ENCODE data around the gene LNPEP. TPM values are rescaled to one million over a fixed set of nuclear protein-coding genes. Genes with fewer than 3 reads are reported as not detected.

LNPEP gene
- total RNA-seq, 5 donors from 2014 or later (not counting 1 experiment from before 2014, with no cell fraction given): 82.3 to 102 (median 86.3) TPM

DNA sequence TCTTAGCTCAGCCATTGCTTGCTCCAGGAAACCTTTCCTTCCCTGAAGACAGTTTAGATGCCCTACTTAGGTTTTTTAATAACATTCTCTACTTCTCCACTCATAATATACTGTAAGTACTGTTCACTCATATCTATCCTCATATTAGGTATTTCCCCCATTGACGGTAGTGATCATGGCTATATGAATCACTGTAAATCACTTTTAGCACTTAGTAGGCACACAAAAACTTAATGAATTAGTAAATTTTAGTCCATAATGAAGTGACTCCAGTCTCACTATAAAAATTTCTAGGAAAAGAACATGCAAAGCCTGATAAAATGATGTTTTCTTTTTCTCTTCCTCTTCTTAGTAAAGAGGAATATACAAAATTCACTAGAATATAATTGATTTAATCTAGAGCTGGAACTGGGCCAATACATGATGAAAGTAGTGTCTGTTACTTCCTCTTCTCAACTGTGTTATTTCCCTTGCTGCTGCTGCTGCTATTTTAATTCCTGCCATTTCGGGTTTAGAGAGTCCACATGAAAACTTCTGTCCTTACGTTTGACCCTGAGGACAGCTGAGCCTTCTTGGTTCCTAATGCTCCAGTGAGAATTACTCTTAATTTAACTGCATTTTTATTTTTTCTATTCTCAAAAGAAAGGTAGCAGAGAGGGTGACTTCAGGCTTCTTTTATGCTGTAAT is 73.5 kb downstream of the LNPEP start:
- WGBS (ENCODE audit: insufficient coverage): no CpG with 5 or more reads among the region's 3 CpGs
- peaks cover 52% of the 10 kb centered on the region for H3K36me3 Mint-ChIP-seq

GRCh38 chr5:97009921-97010320 is 74.0 kb downstream of the LNPEP start:
- H3K9me3 Mint-ChIP-seq: no peaks in the 10 kb centered on the region
- no CpG with 5 or more reads among the region's 1 CpG for WGBS (ENCODE audit: insufficient coverage)
- peaks cover 4 to 57% of the 10 kb centered on the region in 2 donors for H3K36me3 ChIP-seq (ENCODE audit: control insufficient read depth in 2 of 2, extremely low read depth in 1 of 2, insufficient read depth in 1 of 2, low read length in 1 of 2)
- H3K27ac ChIP-seq (ENCODE audit: low read length): peak overlapping the region; percentile 23
- H3K27me3 ChIP-seq (replicated peaks in 1 of 2; ENCODE audit: control insufficient read depth in 2 of 2, extremely low read depth in 1 of 2, insufficient read depth in 2 of 2, low read length in 1 of 2): no peaks in the 10 kb centered on the region
- no peak for DNase-seq
- peak overlapping the region in 1 of 2 donors; percentile 72 for H3K27ac Mint-ChIP-seq
- H3K4me3 ChIP-seq (ENCODE audit: control insufficient read depth in 1 of 2, extremely low read depth in 1 of 2, low read length in 1 of 2): no peak overlapping the region
- H3K36me3 Mint-ChIP-seq: peaks cover 50% of the 10 kb centered on the region
- CTCF ChIA-PET: interaction anchor here in 1 of 2 donors (1.0 to 1.3 kb wide), 3 partner anchors 13 to 141 kb away, joined by 3 to 6 read pairs (median 5); no protein-coding TSS in a partner anchor
- H3K4me1 Mint-ChIP-seq: peaks cover 26 to 42% (median 29%) of the 10 kb centered on the region in 3 donors
- peak overlapping the region in 1 of 3 donors; percentile 48 for H3K4me3 Mint-ChIP-seq
- ATAC-seq (replicated peaks in 1 of 4): no peak
- H3K27me3 Mint-ChIP-seq: no peaks in the 10 kb centered on the region
- peaks cover 5 to 21% of the 10 kb centered on the region in 2 experiments for H3K4me1 ChIP-seq (ENCODE audit: control insufficient read depth in 1 of 2, extremely low read depth in 1 of 2, insufficient read depth in 2 of 2, low read length in 2 of 2)
- H3K9me3 ChIP-seq: no peaks in the 10 kb centered on the region
- POLR2A ChIA-PET: interaction anchor here in 1 of 2 donors (0.5 kb wide), 1 partner anchor 174 kb away, joined by 3 read pairs; no protein-coding TSS in a partner anchor

More for the DNA sequence above, 73.5 kb downstream of the LNPEP start:
- Mint-ChIP-seq H3K27ac (peak overlapping the region; percentile 46 to 90), H3K9me3 (no peaks in the 10 kb centered on the region), H3K27me3 (no peaks in the 10 kb centered on the region), H3K4me3 (peak overlapping the region; percentile 7 to 48 (median 31)), H3K4me1 (peaks cover 27 to 42% (median 31%) of the 10 kb centered on the region in 3 donors)
- Histone ChIP-seq H3K27ac (ENCODE audit: low read length) (peak overlapping the region; percentile 23), H3K27me3 (replicated peaks in 1 of 2; ENCODE audit: control insufficient read depth in 2 of 2, extremely low read depth in 1 of 2, insufficient read depth in 2 of 2, low read length in 1 of 2) (no peaks in the 10 kb centered on the region), H3K4me1 (ENCODE audit: control insufficient read depth in 1 of 2, extremely low read depth in 1 of 2, insufficient read depth in 2 of 2, low read length in 2 of 2) (peaks cover 5 to 25% of the 10 kb centered on the region in 2 experiments), H3K36me3 (ENCODE audit: control insufficient read depth in 2 of 2, extremely low read depth in 1 of 2, insufficient read depth in 1 of 2, low read length in 1 of 2) (peaks cover 4 to 59% of the 10 kb centered on the region in 2 donors), H3K9me3 (no peaks in the 10 kb centered on the region), H3K4me3 (ENCODE audit: control insufficient read depth in 1 of 2, extremely low read depth in 1 of 2, low read length in 1 of 2) (no peak overlapping the region)
- POLR2A ChIA-PET: interaction anchor here (0.5 to 0.6 kb wide), 3 partner anchors 136 to 174 kb away, joined by 3 to 4 read pairs (median 3); no protein-coding TSS in a partner anchor
- CTCF ChIA-PET: interaction anchor here (0.7 to 1.4 kb wide), 5 partner anchors 12 to 151 kb away, joined by 5 to 13 read pairs (median 6); no protein-coding TSS in a partner anchor
- peak in 2 of 35 experiments; percentile 0 to 68 for DNase-seq
- ATAC-seq (replicated peaks in 1 of 4): peak; percentile 55 to 80 (median 76)

GRCh38 chr5:97010606-97011005 is 74.7 kb downstream of the LNPEP start:
- ATAC-seq (replicated peaks in 1 of 4) (no peak), DNase-seq (no peak)
- Mint-ChIP-seq H3K4me3 (no peak overlapping the region), H3K27me3 (no peaks in the 10 kb centered on the region), H3K4me1 (peaks cover 22 to 42% (median 28%) of the 10 kb centered on the region in 3 donors), H3K36me3 (peaks cover 57% of the 10 kb centered on the region), H3K9me3 (no peaks in the 10 kb centered on the region), H3K27ac (peak overlapping the region in 1 of 2 donors; percentile 5)
- Histone ChIP-seq H3K4me1 (ENCODE audit: control insufficient read depth in 1 of 2, extremely low read depth in 1 of 2, insufficient read depth in 2 of 2, low read length in 2 of 2) (peaks cover 5 to 16% of the 10 kb centered on the region in 2 experiments), H3K36me3 (ENCODE audit: control insufficient read depth in 2 of 2, extremely low read depth in 1 of 2, insufficient read depth in 1 of 2, low read length in 1 of 2) (peaks cover 4 to 58% of the 10 kb centered on the region in 2 donors), H3K9me3 (no peaks in the 10 kb centered on the region), H3K27ac (ENCODE audit: low read length) (no peak overlapping the region), H3K27me3 (replicated peaks in 1 of 2; ENCODE audit: control insufficient read depth in 2 of 2, extremely low read depth in 1 of 2, insufficient read depth in 2 of 2, low read length in 1 of 2) (no peaks in the 10 kb centered on the region), H3K4me3 (ENCODE audit: control insufficient read depth in 1 of 2, extremely low read depth in 1 of 2, low read length in 1 of 2) (no peak overlapping the region)
- WGBS (ENCODE audit: insufficient coverage): no CpG with 5 or more reads among the region's 3 CpGs
- CTCF ChIA-PET: interaction anchor here (0.6 to 1.3 kb wide), 7 partner anchors 8 to 205 kb away, joined by 3 to 4 read pairs (median 3); partner anchors contain the start of genes ERAP2 (in 1 of the 2) and LNPEP (in 1 of the 2)
- POLR2A ChIA-PET: no interaction called here

GRCh38 chr5:97011567-97011966 is 75.7 kb downstream of the LNPEP start:
- Histone ChIP-seq H3K27ac (ENCODE audit: low read length) (no peak overlapping the region), H3K4me1 (ENCODE audit: control insufficient read depth in 1 of 2, extremely low read depth in 1 of 2, insufficient read depth in 2 of 2, low read length in 2 of 2) (peaks cover 5 to 13% of the 10 kb centered on the region in 2 experiments), H3K36me3 (ENCODE audit: control insufficient read depth in 2 of 2, extremely low read depth in 1 of 2, insufficient read depth in 1 of 2, low read length in 1 of 2) (peaks cover 4 to 64% of the 10 kb centered on the region in 2 donors), H3K4me3 (ENCODE audit: control insufficient read depth in 1 of 2, extremely low read depth in 1 of 2, low read length in 1 of 2) (no peak overlapping the region), H3K9me3 (no peaks in the 10 kb centered on the region), H3K27me3 (replicated peaks in 1 of 2; ENCODE audit: control insufficient read depth in 2 of 2, extremely low read depth in 1 of 2, insufficient read depth in 2 of 2, low read length in 1 of 2) (no peaks in the 10 kb centered on the region)
- Mint-ChIP-seq H3K27ac (no peak overlapping the region), H3K36me3 (peaks cover 59% of the 10 kb centered on the region), H3K9me3 (no peaks in the 10 kb centered on the region), H3K4me3 (no peak overlapping the region), H3K27me3 (no peaks in the 10 kb centered on the region), H3K4me1 (peaks cover 22 to 38% (median 27%) of the 10 kb centered on the region in 3 donors)
- ATAC-seq (replicated peaks in 1 of 4) (no peak), DNase-seq (no peak)
- no CpG with 5 or more reads among the region's 2 CpGs for WGBS (ENCODE audit: insufficient coverage)
- POLR2A ChIA-PET: interaction anchor here in 1 of 2 donors (1.1 kb wide), 1 partner anchor 116 kb away, joined by 3 read pairs; no protein-coding TSS in a partner anchor
- CTCF ChIA-PET: interaction anchor here (0.5 to 1.8 kb wide), 6 partner anchors 14 to 398 kb away, joined by 3 to 7 read pairs (median 4); partner anchors contain the start of gene ERAP2 (in 1 of the 2)

DNA sequence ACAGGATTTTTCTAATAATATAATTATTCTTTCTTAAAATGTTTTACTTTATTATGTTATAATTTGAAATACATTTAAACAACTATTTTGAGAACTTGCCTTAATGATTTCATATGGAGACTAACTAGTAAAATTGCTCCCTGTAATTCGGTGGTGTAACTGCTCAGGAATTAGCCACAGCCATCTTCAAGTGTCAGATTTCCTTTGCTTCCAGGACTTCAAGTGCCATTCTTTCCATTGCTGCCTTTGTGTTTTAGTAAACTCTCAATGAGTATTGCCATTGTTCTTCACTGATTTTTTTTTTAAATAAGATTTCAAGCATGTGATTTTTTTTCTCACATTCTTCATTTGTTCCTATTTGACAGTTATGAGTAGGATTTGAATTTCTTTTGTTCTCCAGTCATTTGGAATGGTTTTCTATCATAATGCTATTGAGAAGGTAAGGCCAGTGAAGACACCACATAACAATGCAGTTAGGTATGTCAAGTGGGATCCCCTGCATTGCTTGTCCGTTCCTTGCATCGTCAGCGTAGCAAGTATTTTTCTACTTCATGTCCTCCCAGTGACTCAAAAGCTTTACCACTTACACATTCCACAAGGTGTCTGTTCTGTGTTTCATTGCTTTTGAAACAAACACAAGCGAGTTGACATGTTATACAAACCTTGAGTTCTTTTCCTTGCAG is 83.7 kb downstream of the LNPEP start:
- no peaks in the 10 kb centered on the region for H3K27me3 Mint-ChIP-seq
- H3K4me3 ChIP-seq (ENCODE audit: control insufficient read depth in 1 of 2, extremely low read depth in 1 of 2, low read length in 1 of 2): no peak overlapping the region
- ATAC-seq (replicated peaks in 1 of 4) (no peak), DNase-seq (no peak)
- H3K27ac Mint-ChIP-seq: no peak overlapping the region
- WGBS (ENCODE audit: insufficient coverage): 97% methylated on average over 4 of the region's 5 CpGs
- H3K4me1 Mint-ChIP-seq: peaks cover 15 to 32% (median 21%) of the 10 kb centered on the region in 3 donors
- no peak overlapping the region for H3K27ac ChIP-seq (ENCODE audit: low read length)
- peaks cover 8 to 66% of the 10 kb centered on the region in 2 donors for H3K36me3 ChIP-seq (ENCODE audit: control insufficient read depth in 2 of 2, extremely low read depth in 1 of 2, insufficient read depth in 1 of 2, low read length in 1 of 2)
- H3K4me1 ChIP-seq (ENCODE audit: control insufficient read depth in 1 of 2, extremely low read depth in 1 of 2, insufficient read depth in 2 of 2, low read length in 2 of 2): peaks cover 8 to 13% of the 10 kb centered on the region in 2 experiments
- POLR2A ChIA-PET: no interaction called here
- H3K9me3 ChIP-seq: no peaks in the 10 kb centered on the region
- no peak overlapping the region for H3K4me3 Mint-ChIP-seq
- no peaks in the 10 kb centered on the region for H3K9me3 Mint-ChIP-seq
- peaks cover 67% of the 10 kb centered on the region for H3K36me3 Mint-ChIP-seq
- H3K27me3 ChIP-seq (replicated peaks in 1 of 2; ENCODE audit: control insufficient read depth in 2 of 2, extremely low read depth in 1 of 2, insufficient read depth in 2 of 2, low read length in 1 of 2): no peaks in the 10 kb centered on the region
- CTCF ChIA-PET: no interaction called here

- Histone ChIP-seq H3K27ac (ENCODE audit: low read length) (no peak overlapping the region), H3K36me3 (ENCODE audit: control insufficient read depth in 2 of 2, extremely low read depth in 1 of 2, insufficient read depth in 1 of 2, low read length in 1 of 2) (peaks cover 8 to 63% of the 10 kb centered on the region in 2 donors), H3K9me3 (no peaks in the 10 kb centered on the region), H3K4me1 (ENCODE audit: control insufficient read depth in 1 of 2, extremely low read depth in 1 of 2, insufficient read depth in 2 of 2, low read length in 2 of 2) (peaks cover 8 to 13% of the 10 kb centered on the region in 2 experiments), H3K27me3 (replicated peaks in 1 of 2; ENCODE audit: control insufficient read depth in 2 of 2, extremely low read depth in 1 of 2, insufficient read depth in 2 of 2, low read length in 1 of 2) (no peaks in the 10 kb centered on the region), H3K4me3 (ENCODE audit: control insufficient read depth in 1 of 2, extremely low read depth in 1 of 2, low read length in 1 of 2) (no peak overlapping the region)
- CTCF ChIA-PET: interaction anchor here in 1 of 2 donors (0.5 to 0.9 kb wide), 2 partner anchors 18 to 140 kb away, joined by 3 to 4 read pairs; no protein-coding TSS in a partner anchor
- Mint-ChIP-seq H3K4me1 (peaks cover 15 to 30% (median 21%) of the 10 kb centered on the region in 3 donors), H3K27me3 (no peaks in the 10 kb centered on the region), H3K36me3 (peaks cover 60% of the 10 kb centered on the region), H3K9me3 (no peaks in the 10 kb centered on the region), H3K27ac (no peak overlapping the region), H3K4me3 (no peak overlapping the region)
- POLR2A ChIA-PET: no interaction called here
- WGBS (ENCODE audit: insufficient coverage): no CpG with 5 or more reads among the region's 1 CpG
- ATAC-seq (replicated peaks in 1 of 4) (no peak), DNase-seq (no peak)
These were observed 85.5 kb downstream of the LNPEP start for GRCh38 chr5:97021416-97021815.

All from T-cell (primary cell).